MM.1S (cell line): ENCODE data around the gene PIEZO2.

Source experiments
- CTCF ChIP-seq: fragments of 300-600 bp; sonication (generic); IDR thresholded peaks from 2 replicates; pipeline ENCODE4 v1.5.1; 2016; ENCODE audit warnings: antibody characterized with exemption, low read length, mixed read lengths
- EZH2 ChIP-seq: fragments of 300-600 bp; sonication (generic); optimal IDR thresholded peaks from 2 replicates; pipeline ENCODE3; 2017; ENCODE audit warnings: low read depth, mild to moderate bottlenecking, antibody characterized with exemption, low read length, mixed read lengths
- EZH2phosphoT487 ChIP-seq: fragments of 300-600 bp; sonication (generic); IDR thresholded peaks from 2 replicates; pipeline ENCODE4 v1.6.1; 2018; ENCODE audit warnings: antibody characterized with exemption, low read length

GRCh38 chr18:10948421-10948820 lies 200.9 kb downstream of the PIEZO2 start:
- TF ChIP-seq CTCF (no peak), EZH2 (no peak), EZH2phosphoT487 (no peak)
